SU-DHL-6 (cell line): ENCODE measurements around the gene ART1.

Experiments used
- H2AFZ ChIP-seq: fragments of 200-600 bp; sonication (generic); 2 replicates; pipeline ENCODE4 v1.6.1; 2014; ENCODE audit warnings: low read depth, mild to moderate bottlenecking, moderate library complexity, mixed read lengths, antibody characterized with exemption, low read length; ENCODE audit not compliant: severe bottlenecking
- H3F3A ChIP-seq: fragments of 200-600 bp; shearing (Covaris generic); 2 replicates; pipeline ENCODE4 v1.6.0; 2016; ENCODE audit warnings: antibody characterized with exemption, mild to moderate bottlenecking; ENCODE audit not compliant: insufficient read depth
- H3K27ac ChIP-seq: fragments of 200-600 bp; sonication (generic); 2 replicates; pipeline ENCODE4 v1.5.1; 2016; ENCODE audit warnings: low read depth, mild to moderate bottlenecking, low read length, moderate library complexity, mixed read lengths
- H3K27me3 ChIP-seq: fragments of 200-600 bp; sonication (generic), shearing (Covaris generic); 2 replicates; pipeline ENCODE4 v1.6.0; 2014; ENCODE audit warnings: mild to moderate bottlenecking, low read length
- H3K36me3 ChIP-seq: fragments of 200-600 bp; sonication (generic); 2 replicates; pipeline ENCODE4 v1.6.1; 2014; ENCODE audit warnings: mild to moderate bottlenecking, low read length, mixed read lengths
- H3K4me2 ChIP-seq: fragments of 300-600, 200-600 bp; shearing (Covaris generic), sonication (generic); 2 replicates; pipeline ENCODE4 v1.6.0; 2014; ENCODE audit warnings: low read length, low read depth, mild to moderate bottlenecking; ENCODE audit not compliant: poor library complexity, severe bottlenecking
- H3K4me3 ChIP-seq: fragments of 200-600 bp; sonication (generic); 2 replicates; pipeline ENCODE4 v1.5.1; 2014; ENCODE audit warnings: antibody characterized with exemption, low read length, mild to moderate bottlenecking, mixed read lengths; ENCODE audit not compliant: insufficient read depth, poor library complexity, severe bottlenecking
- H3K79me2 ChIP-seq: fragments of 200-600 bp; sonication (generic); 2 replicates; pipeline ENCODE4 v1.6.1; 2014; ENCODE audit warnings: mild to moderate bottlenecking, low read length, moderate library complexity; ENCODE audit not compliant: insufficient read depth
- H3K9ac ChIP-seq: fragments of 200-600 bp; sonication (generic); 2 replicates; pipeline ENCODE4 v1.7.0; 2014; ENCODE audit warnings: mild to moderate bottlenecking, low read length
- H3K9me2 ChIP-seq: fragments of 200-600 bp; sonication (generic); replicated peaks from 2 replicates; pipeline ENCODE4 v1.6.1; 2014; ENCODE audit warnings: low read length; ENCODE audit not compliant: insufficient read depth
- H3K9me3 ChIP-seq: fragments of 200-600 bp; sonication (generic); 2 replicates; pipeline ENCODE4 v1.6.1; 2014; ENCODE audit warnings: low read length, mixed read lengths; ENCODE audit not compliant: insufficient read depth
- H4K20me1 ChIP-seq: fragments of 200-600 bp; sonication (generic); 2 replicates; pipeline ENCODE4 v1.6.1; 2014; ENCODE audit warnings: low read depth, mild to moderate bottlenecking, antibody characterized with exemption, low read length, moderate library complexity, mixed read lengths
- EZH2phosphoT487 ChIP-seq: fragments of 200-600 bp; sonication (generic), shearing (Covaris generic); conservative IDR thresholded peaks from 2 replicates; pipeline ENCODE4 v1.6.1; 2018; ENCODE audit warnings: mild to moderate bottlenecking, antibody characterized with exemption, low read length, moderate library complexity, mixed read lengths
- TF ChIP-seq, protein P1 (sequence below): fragments of 200-600 bp; sonication (generic); IDR thresholded peaks from one replicate; pipeline ENCODE4 v1.5.1; 2017; ENCODE audit warnings: antibody characterized with exemption, mild to moderate bottlenecking, low read length, moderate library complexity; ENCODE audit not compliant: insufficient read depth, poor library complexity, severe bottlenecking

Gene ART1

GRCh38 chr11:3684819-3685172, 39.9 kb downstream of the ART1 start:
- no peaks in the 10 kb centered on the region for H3K9me3 ChIP-seq
- no peaks in the 10 kb centered on the region for H3K27me3 ChIP-seq
- no peak overlapping the region for H2AFZ ChIP-seq
- no peaks in the 10 kb centered on the region for H3K79me2 ChIP-seq
- no peak overlapping the region for H3K4me2 ChIP-seq
- H3K9ac ChIP-seq, result no peak overlapping the region
- H3K27ac ChIP-seq, result no peak overlapping the region
- H3K36me3 ChIP-seq, result peaks cover 53% of the 10 kb centered on the region
- no peak overlapping the region for H3K4me3 ChIP-seq
- H3F3A ChIP-seq, result no peaks in the 10 kb centered on the region
- no peaks in the 10 kb centered on the region for H3K9me2 ChIP-seq
- TF ChIP-seq, protein P1, sequence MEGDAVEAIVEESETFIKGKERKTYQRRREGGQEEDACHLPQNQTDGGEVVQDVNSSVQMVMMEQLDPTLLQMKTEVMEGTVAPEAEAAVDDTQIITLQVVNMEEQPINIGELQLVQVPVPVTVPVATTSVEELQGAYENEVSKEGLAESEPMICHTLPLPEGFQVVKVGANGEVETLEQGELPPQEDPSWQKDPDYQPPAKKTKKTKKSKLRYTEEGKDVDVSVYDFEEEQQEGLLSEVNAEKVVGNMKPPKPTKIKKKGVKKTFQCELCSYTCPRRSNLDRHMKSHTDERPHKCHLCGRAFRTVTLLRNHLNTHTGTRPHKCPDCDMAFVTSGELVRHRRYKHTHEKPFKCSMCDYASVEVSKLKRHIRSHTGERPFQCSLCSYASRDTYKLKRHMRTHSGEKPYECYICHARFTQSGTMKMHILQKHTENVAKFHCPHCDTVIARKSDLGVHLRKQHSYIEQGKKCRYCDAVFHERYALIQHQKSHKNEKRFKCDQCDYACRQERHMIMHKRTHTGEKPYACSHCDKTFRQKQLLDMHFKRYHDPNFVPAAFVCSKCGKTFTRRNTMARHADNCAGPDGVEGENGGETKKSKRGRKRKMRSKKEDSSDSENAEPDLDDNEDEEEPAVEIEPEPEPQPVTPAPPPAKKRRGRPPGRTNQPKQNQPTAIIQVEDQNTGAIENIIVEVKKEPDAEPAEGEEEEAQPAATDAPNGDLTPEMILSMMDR, result no peak
- no peak for TF ChIP-seq EZH2phosphoT487
- no peaks in the 10 kb centered on the region for H4K20me1 ChIP-seq

DNA sequence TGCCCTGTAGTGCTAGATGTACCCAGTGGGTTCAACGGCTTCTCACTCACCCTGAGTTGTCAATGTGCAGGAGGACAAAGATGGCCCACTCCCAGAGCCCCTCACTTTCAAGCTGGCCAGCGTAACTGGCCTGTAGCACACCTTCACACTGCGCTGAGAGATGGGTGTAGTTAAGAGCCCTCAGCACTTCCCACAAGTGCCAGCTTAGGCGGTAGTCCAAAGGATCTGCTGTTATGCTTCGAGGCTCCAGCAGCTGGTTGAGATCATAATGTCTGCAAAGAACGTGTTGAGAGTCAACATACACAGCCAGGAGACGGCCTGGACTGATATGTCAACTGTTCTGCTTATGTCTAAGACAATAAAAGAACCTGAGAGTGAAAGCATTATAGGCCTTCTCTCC, 41.0 kb downstream of the ART1 start:
- Histone ChIP-seq H3K36me3 (peaks cover 59% of the 10 kb centered on the region), H3K9me2 (no peaks in the 10 kb centered on the region), H4K20me1 (no peaks in the 10 kb centered on the region), H3K27ac (no peak overlapping the region), H3K79me2 (no peaks in the 10 kb centered on the region), H3K27me3 (no peaks in the 10 kb centered on the region), H3K4me3 (no peak overlapping the region), H3K9me3 (no peaks in the 10 kb centered on the region), H3K9ac (no peak overlapping the region), H2AFZ (no peak overlapping the region), H3K4me2 (no peak overlapping the region), H3F3A (no peaks in the 10 kb centered on the region)
- TF ChIP-seq, protein P1, result no peak

DNA sequence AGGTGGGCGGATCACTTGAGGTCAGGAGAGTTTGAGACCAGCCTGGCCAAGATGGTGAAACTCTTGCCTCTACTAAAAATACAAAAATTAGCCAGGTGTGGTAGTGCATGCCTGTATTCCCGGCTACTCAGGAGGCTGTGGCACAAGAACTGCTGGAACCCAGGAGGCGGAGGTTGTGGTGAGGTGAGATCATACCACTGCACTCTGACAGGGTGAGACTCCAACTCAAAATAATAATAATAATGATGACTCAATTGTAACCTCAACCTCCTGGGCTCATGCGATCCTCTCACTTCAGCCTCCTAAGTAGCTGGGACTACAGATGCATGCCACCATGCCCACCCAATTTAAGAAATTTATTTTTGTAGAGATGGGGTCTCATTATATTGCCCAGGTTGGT, 41.8 kb downstream of the ART1 start:
- no peaks in the 10 kb centered on the region for H3K9me2 ChIP-seq
- no peak overlapping the region for H2AFZ ChIP-seq
- no peaks in the 10 kb centered on the region for H3K27me3 ChIP-seq
- no peak overlapping the region for H3K4me3 ChIP-seq
- H3F3A ChIP-seq, result no peaks in the 10 kb centered on the region
- no peak overlapping the region for H3K27ac ChIP-seq
- H3K36me3 ChIP-seq, result peaks cover 64% of the 10 kb centered on the region
- no peak overlapping the region for H3K9ac ChIP-seq
- H4K20me1 ChIP-seq, result no peaks in the 10 kb centered on the region
- TF ChIP-seq EZH2phosphoT487, result no peak
- TF ChIP-seq, protein P1, result no peak
- no peaks in the 10 kb centered on the region for H3K79me2 ChIP-seq
- H3K4me2 ChIP-seq, result no peak overlapping the region
- no peaks in the 10 kb centered on the region for H3K9me3 ChIP-seq

GRCh38 chr11:3700410-3700809, 55.5 kb downstream of the ART1 start:
- H2AFZ ChIP-seq, result no peak overlapping the region
- peaks cover 65% of the 10 kb centered on the region for H3K36me3 ChIP-seq
- peaks cover 9% of the 10 kb centered on the region; the same call in 1 of the 2 replicates for H3K79me2 ChIP-seq
- H3K9me2 ChIP-seq, result no peaks in the 10 kb centered on the region
- H3K4me3 ChIP-seq, result no peak overlapping the region
- no peaks in the 10 kb centered on the region for H3K9me3 ChIP-seq
- peaks cover 19% of the 10 kb centered on the region; the same call in 1 of the 2 replicates for H3F3A ChIP-seq
- TF ChIP-seq EZH2phosphoT487, result no peak
- TF ChIP-seq, protein P1, result no peak
- no peak overlapping the region for H3K27ac ChIP-seq
- no peaks in the 10 kb centered on the region for H3K27me3 ChIP-seq
- no peak overlapping the region for H3K9ac ChIP-seq
- H3K4me2 ChIP-seq, result no peak overlapping the region
- H4K20me1 ChIP-seq, result no peaks in the 10 kb centered on the region
